ENCODE data around the gene COMMD4. TPM values are rescaled to one million over a fixed set of nuclear protein-coding genes. Genes with fewer than 3 reads are reported as not detected.

Gene COMMD4
- total and polyA plus RNA-seq, 2 of the 8 experiments (the other 6 are each of a cell fraction or from before 2014, with no cell fraction given), result 131 to 236 TPM

DNA sequence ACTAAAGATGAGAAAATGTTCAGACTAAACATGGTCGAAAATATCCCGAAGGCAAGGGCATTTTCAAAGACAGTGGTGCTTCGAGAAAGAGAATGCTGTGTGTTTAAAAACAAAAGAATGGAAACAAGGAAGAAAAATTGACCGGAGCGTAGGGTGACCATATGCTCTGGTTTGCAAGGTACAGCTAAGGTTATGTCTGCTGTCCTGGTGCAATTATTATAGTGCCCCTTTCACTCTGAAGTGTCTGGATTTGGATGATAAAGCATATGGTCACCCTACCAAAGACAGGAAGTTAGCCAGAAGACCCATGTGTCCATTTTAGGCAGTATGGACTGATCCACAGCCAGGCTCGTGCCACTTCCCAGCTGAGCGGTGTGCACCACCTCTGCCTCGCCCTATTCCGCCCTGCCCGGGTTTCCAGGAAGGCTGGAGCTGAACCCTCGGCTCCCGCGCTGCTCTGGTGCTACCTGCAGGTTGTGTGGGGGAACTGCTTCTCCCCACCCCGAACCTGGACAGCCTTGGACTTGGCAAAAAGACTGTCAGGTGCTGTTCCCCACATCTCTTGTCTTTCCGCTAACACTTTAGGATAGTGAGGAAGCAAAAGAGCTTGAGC is 28.0 kb upstream of the COMMD4 start:
- Histone ChIP-seq H2BK5ac (ENCODE audit: low read depth, low read length) (no peak overlapping the region), H3K4me1 (replicated peaks in 1 of 4; ENCODE audit: control insufficient read depth in 3 of 4, insufficient read depth in 4 of 4, low read length in 3 of 4) (no peaks in the 10 kb centered on the region), H4K5ac (ENCODE audit: insufficient read length, low read depth, low read length) (no peak overlapping the region), H2BK15ac (ENCODE audit: low read length) (peak overlapping the region; percentile 34; the same call in 1 of the 2 replicates), H3K56ac (replicated peaks; ENCODE audit: insufficient read length, low read depth, low read length) (no peak overlapping the region), H3K27ac (ENCODE audit: low read depth, low read length) (no peak overlapping the region), H2AK5ac (ENCODE audit: low read depth, low read length) (no peak overlapping the region), H3K23ac (ENCODE audit: insufficient read length) (no peak overlapping the region), H3K79me1 (ENCODE audit: low read depth, low read length) (no peaks in the 10 kb centered on the region), H3K4me3 (ENCODE audit: extremely low read depth in 1 of 4, insufficient read depth in 2 of 4, low read depth in 3 of 4, low read length in 4 of 4) (no peak overlapping the region), H3K23me2 (ENCODE audit: low read depth, low read length) (no peaks in the 10 kb centered on the region), H3K18ac (ENCODE audit: extremely low read depth, low read length) (no peak overlapping the region), H4K91ac (replicated peaks; ENCODE audit: insufficient read length, low read length) (no peak overlapping the region), H3K4ac (replicated peaks; ENCODE audit: insufficient read length, low read depth, low read length) (no peak overlapping the region), H2BK12ac (ENCODE audit: low read depth, low read length) (no peak overlapping the region), H3K79me2 (ENCODE audit: control insufficient read depth in 1 of 2, insufficient read depth in 2 of 2, low read length in 2 of 2) (no peaks in the 10 kb centered on the region), H4K8ac (ENCODE audit: extremely low read depth, insufficient read depth, low read length) (no peak overlapping the region), H3K4me2 (ENCODE audit: insufficient read depth in 1 of 2, low read depth in 2 of 2, low read length in 2 of 2) (no peak overlapping the region), H4K20me1 (replicated peaks in 1 of 2; ENCODE audit: control insufficient read depth in 1 of 2, insufficient read depth in 2 of 2, low read length in 2 of 2) (no peaks in the 10 kb centered on the region), H3K14ac (ENCODE audit: insufficient read length) (no peak overlapping the region), H2AFZ (ENCODE audit: low read length) (peak overlapping the region; percentile 86), H3K27me3 (replicated peaks in 1 of 4; ENCODE audit: control insufficient read depth in 3 of 4, extremely low read depth in 1 of 4, insufficient read depth in 3 of 4, low read length in 3 of 4) (no peaks in the 10 kb centered on the region), H3K9ac (replicated peaks in 1 of 4; ENCODE audit: extremely low read depth in 1 of 4, low read depth in 3 of 4, low read length in 3 of 4) (no peak overlapping the region), H2BK20ac (ENCODE audit: low read length) (no peak overlapping the region), H2BK120ac (replicated peaks; ENCODE audit: low read depth, low read length) (no peak overlapping the region), H3K36me3 (ENCODE audit: control insufficient read depth in 2 of 4, insufficient read depth in 4 of 4, low read length in 3 of 4) (no peaks in the 10 kb centered on the region), H3K9me3 (ENCODE audit: insufficient read depth in 2 of 2, low read depth in 1 of 2, low read length in 1 of 2) (no peaks in the 10 kb centered on the region)
- ChIA-PET POLR2A (ENCODE audit: partially characterized antibody) (interaction anchor here (0.6 to 1.4 kb wide), 5 partner anchors 102 to 329 kb away, joined by 3 to 4 read pairs (median 3); no protein-coding TSS in a partner anchor), CTCF (ENCODE audit: partially characterized antibody) (interaction anchor here (0.6 to 3.4 kb wide), 42 partner anchors 8 to 545 kb away, joined by 3 to 35 read pairs (median 4); partner anchors contain the start of gene NEIL1)
- FAIRE-seq, result peak; percentile 50
- 42% methylated on average over 15 of the region's 15 CpGs; no CpG with 5 or more reads in 1 of the 2 experiments for WGBS, 2 experiments (ENCODE audit: extremely low coverage in 1 of 2, insufficient coverage in 1 of 2, insufficient read length in 1 of 2, insufficient replicate concordance in 2 of 2, low coverage in 1 of 2, low lambda C conversion rate in 2 of 2, missing lambda C conversion rate in 1 of 2)
- DNase-seq (ENCODE audit: low read depth in 1 of 2, low spot score in 2 of 2), result peak; percentile 60 to 88
- no peak for TF ChIP-seq SAP30 (IDR thresholded peaks at IDR 0.05; ENCODE audit: insufficient read depth, insufficient replicate concordance, low read length)
- no peak for TF ChIP-seq CEBPB (IDR thresholded peaks at IDR 0.05; ENCODE audit: low read depth, low read length)
- no peak for TF ChIP-seq NANOG (IDR thresholded peaks at IDR 0.05; ENCODE audit: insufficient read depth, low read depth, low read length, poor library complexity, severe bottlenecking)
- TF ChIP-seq, protein P1, sequence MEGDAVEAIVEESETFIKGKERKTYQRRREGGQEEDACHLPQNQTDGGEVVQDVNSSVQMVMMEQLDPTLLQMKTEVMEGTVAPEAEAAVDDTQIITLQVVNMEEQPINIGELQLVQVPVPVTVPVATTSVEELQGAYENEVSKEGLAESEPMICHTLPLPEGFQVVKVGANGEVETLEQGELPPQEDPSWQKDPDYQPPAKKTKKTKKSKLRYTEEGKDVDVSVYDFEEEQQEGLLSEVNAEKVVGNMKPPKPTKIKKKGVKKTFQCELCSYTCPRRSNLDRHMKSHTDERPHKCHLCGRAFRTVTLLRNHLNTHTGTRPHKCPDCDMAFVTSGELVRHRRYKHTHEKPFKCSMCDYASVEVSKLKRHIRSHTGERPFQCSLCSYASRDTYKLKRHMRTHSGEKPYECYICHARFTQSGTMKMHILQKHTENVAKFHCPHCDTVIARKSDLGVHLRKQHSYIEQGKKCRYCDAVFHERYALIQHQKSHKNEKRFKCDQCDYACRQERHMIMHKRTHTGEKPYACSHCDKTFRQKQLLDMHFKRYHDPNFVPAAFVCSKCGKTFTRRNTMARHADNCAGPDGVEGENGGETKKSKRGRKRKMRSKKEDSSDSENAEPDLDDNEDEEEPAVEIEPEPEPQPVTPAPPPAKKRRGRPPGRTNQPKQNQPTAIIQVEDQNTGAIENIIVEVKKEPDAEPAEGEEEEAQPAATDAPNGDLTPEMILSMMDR (IDR thresholded peaks at IDR 0.05; ENCODE audit: control extremely low read depth in 1 of 3, insufficient read depth in 1 of 3, low read depth in 1 of 3, low read length in 3 of 3), result peak; percentile 94 to 95 (median 95)
- no peak for TF ChIP-seq ZNF274 (IDR thresholded peaks at IDR 0.05; ENCODE audit: borderline replicate concordance, extremely low read depth, low read length)
- TF ChIP-seq CBX5 (IDR thresholded peaks at IDR 0.05; ENCODE audit: low read depth, low read length), result no peak
- TF ChIP-seq JUND (IDR thresholded peaks at IDR 0.05; ENCODE audit: low read length), result no peak
- TF ChIP-seq RAD21 (IDR thresholded peaks at IDR 0.05 in 1 of 2, conservative IDR thresholded peaks at IDR 0.05 in 1 of 2; ENCODE audit: low read depth in 2 of 2, low read length in 2 of 2), result peak; percentile 98 to 99
- TF ChIP-seq CREB1 (IDR thresholded peaks at IDR 0.05), result no peak
- no peak for TF ChIP-seq CHD2 (IDR thresholded peaks at IDR 0.05; ENCODE audit: low read length)
